ENCODE measurements around the gene SNX5. TPM values are rescaled to one million over a fixed set of nuclear protein-coding genes. Genes with fewer than 3 reads are reported as not detected.
A peak's percentile ranks its signal among the peaks of the same experiment; 100 is the strongest.

SNX5 gene
- total and polyA plus RNA-seq, 12 donors = 29.0 to 59.1 (median 47.3) TPM

DNA sequence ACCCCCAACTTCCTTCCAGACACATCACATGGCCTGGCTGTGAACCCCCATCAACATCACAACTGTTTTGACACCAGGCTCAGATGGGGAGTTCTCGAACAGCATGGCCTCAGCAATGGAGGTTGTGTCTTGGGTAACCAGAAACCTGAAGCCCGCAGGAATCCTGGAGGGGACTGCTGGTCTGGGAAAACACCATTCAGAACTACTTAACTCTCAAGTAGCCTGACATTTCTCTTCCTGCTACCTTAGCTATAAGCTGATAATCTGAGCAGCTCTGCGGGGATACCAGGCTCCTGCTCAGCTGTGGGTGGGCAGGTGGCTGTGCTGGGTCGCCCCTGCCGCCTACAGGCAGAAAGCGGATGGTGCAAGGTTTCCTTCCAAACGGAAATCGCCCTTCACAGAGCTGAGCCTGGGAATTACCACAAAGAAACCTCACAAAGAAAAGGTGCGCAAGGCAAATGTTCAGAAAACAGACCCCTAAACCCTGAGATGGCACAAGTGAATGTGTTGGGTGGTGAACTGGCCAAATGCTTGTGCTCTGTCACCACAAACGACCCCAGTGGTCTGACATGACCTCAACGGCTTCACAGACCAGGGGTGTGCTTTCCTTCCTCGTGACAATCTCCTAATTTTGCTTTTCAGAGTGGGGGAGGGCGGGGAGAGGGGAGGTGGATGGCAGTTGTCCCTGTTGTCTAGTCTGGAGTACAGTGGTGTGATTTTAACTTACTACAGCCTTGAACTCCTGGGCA lies 29.5 kb downstream of the SNX5 start:
- Histone ChIP-seq H3K4me1 (peaks cover 3 to 54% (median 33%) of the 10 kb centered on the region in 9 donors), H3K27ac (peak overlapping the region in 2 of 10 donors; percentile 29 to 54), H3K4me3 (no peak overlapping the region), H3K9me3 (no peaks in the 10 kb centered on the region), H3K27me3 (no peaks in the 10 kb centered on the region), H3K36me3 (peaks cover 0 to 38% (median 22%) of the 10 kb centered on the region in 9 donors)
- DNase-seq (peak; percentile 55 to 57), ATAC-seq (peak; percentile 63 to 87 (median 76))
- TF ChIP-seq, protein P1, sequence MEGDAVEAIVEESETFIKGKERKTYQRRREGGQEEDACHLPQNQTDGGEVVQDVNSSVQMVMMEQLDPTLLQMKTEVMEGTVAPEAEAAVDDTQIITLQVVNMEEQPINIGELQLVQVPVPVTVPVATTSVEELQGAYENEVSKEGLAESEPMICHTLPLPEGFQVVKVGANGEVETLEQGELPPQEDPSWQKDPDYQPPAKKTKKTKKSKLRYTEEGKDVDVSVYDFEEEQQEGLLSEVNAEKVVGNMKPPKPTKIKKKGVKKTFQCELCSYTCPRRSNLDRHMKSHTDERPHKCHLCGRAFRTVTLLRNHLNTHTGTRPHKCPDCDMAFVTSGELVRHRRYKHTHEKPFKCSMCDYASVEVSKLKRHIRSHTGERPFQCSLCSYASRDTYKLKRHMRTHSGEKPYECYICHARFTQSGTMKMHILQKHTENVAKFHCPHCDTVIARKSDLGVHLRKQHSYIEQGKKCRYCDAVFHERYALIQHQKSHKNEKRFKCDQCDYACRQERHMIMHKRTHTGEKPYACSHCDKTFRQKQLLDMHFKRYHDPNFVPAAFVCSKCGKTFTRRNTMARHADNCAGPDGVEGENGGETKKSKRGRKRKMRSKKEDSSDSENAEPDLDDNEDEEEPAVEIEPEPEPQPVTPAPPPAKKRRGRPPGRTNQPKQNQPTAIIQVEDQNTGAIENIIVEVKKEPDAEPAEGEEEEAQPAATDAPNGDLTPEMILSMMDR (IDR thresholded peaks at IDR 0.05) = peak; percentile 81 to 94 (median 89)
- intact Hi-C loops (cut with DNase I) = loop anchor here in 3 of 10 donors (5.0 to 10.0 kb wide), 3 partner anchors 42 to 434 kb away; partner anchors contain the start of gene RRBP1 (in 1 of the 3)
- WGBS, 2 donors = 19 to 23% methylated on average over 13 of the region's 13 CpGs

DNA sequence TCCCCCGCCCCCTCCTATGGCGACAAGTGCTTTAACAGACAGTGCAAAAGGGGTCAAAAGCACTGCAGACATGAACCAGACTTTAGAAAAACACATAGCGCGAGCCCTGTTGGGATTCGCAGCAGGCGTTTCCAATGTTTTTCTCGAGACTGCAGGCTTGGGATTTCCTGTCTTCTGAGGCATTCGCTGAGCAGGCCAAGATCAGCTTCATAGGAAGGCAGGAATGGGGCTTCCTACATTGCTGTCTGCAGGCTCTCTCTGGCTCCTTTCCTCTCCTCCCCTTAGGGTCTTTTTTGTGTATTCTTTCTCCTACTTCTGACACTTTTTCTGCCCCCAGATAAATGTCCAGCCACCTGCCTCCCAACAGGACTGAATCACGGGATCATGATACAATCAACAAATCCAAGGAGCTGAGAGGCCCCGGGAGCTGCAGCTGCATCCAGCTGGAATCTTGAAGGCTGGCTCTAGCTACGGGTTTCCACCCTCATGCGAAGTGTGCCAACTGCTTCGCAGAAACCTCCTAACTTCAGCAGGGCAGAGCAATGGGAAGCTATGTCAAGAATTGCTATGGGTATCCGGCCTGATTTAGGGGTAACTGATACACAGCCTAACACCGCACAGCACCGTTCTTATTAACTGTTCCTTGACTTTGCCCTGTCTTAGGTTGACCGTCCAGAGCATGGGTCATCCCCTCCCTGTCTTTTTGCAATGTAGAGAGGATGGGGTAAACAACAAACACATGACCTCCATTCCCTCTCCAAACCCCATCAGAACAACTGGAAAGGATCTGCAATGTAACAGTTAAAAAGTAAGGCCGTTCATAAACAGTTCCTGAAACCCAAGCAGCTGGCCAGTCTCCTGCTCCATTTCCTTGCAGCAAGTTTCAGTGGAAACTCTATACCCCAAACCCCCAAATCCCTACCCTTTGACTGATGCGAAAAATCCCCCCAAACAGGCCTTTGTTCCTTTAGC lies 31.5 kb downstream of the SNX5 start:
- peak; percentile 57 to 75 (median 64) for ATAC-seq
- Histone ChIP-seq H3K4me1 (peaks cover 3 to 55% (median 30%) of the 10 kb centered on the region in 9 donors), H3K4me3 (no peak overlapping the region), H3K36me3 (peaks cover 0 to 18% (median 7%) of the 10 kb centered on the region in 9 donors), H3K9me3 (no peaks in the 10 kb centered on the region), H3K27me3 (no peaks in the 10 kb centered on the region), H3K27ac (peak overlapping the region in 8 of 10 donors; percentile 10 to 81 (median 54))
- peak; percentile 56 to 58 for DNase-seq
- 42 to 46% methylated on average over 19 of the region's 19 CpGs for WGBS, 2 donors
- intact Hi-C loops (cut with DNase I) = loop anchor here in 3 of 10 donors (5.0 to 10.0 kb wide), 3 partner anchors 40 to 432 kb away; partner anchors contain the start of gene RRBP1 (in 1 of the 3)
- TF ChIP-seq, protein P1 (IDR thresholded peaks at IDR 0.05) = no peak

DNA sequence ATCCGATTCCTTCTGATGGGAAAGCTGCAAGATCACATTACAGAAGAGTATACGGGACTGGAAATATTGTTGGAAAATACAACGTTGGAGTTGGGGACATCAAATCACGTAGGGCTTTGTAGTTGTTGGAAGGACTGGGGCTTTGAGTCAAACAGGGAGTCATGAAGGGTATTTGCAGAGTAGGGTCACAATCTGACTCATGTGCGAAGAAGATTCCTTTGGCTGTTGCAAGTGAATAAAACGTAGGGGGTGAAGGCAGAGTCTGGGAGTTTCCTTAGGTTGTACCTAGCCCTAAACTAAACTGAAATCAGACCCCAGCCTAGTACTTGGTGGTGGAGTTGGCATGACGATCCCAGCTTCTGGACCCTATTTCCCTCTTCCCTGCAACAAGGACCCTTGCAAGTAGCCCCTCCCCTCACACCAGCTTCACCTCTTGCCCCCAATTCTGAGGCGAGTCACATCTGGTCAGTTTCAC lies 32.3 kb downstream of the SNX5 start:
- Histone ChIP-seq H3K9me3 (peaks cover 0 to 6% (median 0%) of the 10 kb centered on the region in 11 donors), H3K36me3 (peaks cover 0 to 11% (median under 1%) of the 10 kb centered on the region in 9 donors), H3K4me1 (peaks cover 3 to 55% (median 30%) of the 10 kb centered on the region in 9 donors), H3K4me3 (no peak overlapping the region), H3K27ac (peak overlapping the region in 7 of 10 donors; percentile 10 to 81 (median 55)), H3K27me3 (no peaks in the 10 kb centered on the region)
- ATAC-seq = peak in 1 of 8 donors; percentile 3
- 58% methylated on average over 8 of the region's 8 CpGs for WGBS, 2 donors
- TF ChIP-seq, protein P1 (IDR thresholded peaks at IDR 0.05) = no peak
- DNase-seq = no peak
- intact Hi-C loops (cut with DNase I) = loop anchor here in 3 of 10 donors (5.0 to 10.0 kb wide), 3 partner anchors 39 to 432 kb away; partner anchors contain the start of gene RRBP1 (in 1 of the 3)
